SHP77 treated with DMSO at 0.1 percent for 48 hours (cell line): ENCODE data around the gene PARD3B.

ENCODE experiments used
- DNase-seq: peaks from one replicate; lab custom pipeline; 2025; lab: John Stamatoyannopoulos, UW

Gene PARD3B

DNA sequence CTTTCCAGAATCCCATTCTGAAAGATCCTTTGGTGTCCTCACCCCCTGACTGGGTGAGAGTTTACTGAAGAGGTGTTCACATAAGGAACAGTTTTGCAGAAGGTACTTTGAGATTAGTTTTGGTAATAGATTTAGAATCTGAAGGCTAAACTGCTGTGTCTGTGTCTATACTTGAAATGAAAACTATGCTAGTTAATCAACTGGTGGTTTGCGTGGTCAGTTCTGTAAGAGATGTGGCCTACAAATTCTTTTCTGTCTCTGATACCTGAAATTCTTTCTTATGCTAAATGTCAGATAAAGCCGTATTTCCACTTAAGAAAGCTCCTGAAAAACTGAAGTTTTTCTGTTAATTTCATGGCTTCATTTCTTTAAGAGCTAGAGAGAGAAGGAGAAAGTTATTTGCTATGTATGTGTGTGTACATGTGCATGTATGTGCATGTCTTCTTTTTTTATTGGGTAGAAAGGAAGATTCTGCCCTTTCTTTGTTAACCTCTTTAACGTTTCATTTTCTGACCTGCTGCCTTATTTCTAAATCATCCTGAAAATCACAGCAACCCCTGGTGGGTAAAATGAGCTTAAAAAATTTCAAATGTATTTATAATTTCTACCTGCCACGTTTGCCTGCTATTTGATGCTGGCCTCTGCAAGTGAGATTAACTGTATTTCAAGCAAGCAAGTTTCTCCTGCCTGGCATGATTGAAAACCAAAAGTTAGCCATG lies 585.0 kb downstream of the PARD3B start:
- no peak for DNase-seq

DNA sequence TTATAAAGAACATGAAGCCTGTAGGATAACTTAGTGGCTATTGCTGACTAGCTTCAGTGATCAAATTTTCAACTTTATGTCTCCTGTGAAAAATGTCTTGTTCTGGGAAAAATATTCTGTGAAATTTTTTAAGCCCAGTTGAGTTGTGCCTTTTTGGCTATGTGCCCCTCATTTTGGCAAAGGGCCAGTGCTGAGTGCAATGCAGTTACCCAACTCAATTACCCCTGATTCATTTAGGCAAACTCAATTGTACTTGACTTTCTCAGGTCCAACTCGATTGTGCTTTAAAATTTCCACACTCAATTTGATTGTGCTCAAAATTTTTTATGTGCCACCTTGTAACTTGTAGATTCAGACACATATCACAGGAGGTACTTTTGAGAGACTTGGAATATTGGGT lies 588.3 kb downstream of the PARD3B start:
- DNase-seq: no peak

DNA sequence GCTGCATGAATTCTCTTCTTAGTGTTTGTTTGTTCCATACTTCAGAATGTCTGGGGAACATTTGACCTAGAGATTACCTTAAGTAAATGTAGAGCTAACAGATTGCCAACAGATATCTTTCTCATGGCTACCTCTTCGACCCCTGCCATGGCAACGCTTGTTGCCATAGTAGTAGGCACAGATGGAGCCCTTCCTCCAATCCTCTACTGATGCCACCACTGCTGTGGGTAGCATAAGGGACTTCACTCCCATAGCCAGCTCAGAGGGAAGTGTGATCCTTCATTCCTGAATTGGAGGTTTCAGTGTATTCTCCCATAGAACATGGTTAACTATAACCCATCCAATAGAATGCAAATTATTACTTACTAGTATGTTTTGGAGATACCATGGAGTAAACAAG lies 593.5 kb downstream of the PARD3B start:
- no peak for DNase-seq

DNA sequence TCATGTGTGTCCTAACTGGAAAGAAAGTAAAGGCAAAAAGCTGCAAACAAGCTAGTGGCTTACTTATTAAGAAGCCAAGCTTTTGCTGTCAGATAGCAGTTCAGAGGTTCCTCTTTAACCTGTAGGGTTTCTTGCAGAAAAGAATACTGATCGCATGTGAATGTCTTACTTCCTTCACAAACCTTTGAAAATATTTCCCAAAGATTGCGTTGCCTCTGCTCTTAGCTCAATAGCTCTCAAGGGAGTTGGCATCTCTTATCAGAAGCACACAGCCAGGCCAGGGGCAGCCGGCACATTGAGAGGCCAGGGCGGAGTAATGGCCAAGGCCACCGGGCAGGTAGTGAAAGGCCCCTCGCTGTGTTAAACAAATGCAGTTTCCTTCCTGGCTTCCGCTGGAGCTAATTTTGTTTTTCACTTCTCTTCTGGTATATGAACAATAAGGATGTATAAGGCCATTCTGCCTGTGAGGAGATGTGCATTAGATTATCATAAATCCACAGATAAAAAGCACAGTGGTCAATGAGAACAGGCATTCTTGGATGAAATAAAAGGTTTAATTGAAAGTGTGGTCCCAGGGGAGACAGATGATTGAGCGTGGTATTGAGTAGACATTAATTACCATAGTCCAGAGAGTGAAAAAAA lies 594.7 kb downstream of the PARD3B start:
- DNase-seq: no peak

DNA sequence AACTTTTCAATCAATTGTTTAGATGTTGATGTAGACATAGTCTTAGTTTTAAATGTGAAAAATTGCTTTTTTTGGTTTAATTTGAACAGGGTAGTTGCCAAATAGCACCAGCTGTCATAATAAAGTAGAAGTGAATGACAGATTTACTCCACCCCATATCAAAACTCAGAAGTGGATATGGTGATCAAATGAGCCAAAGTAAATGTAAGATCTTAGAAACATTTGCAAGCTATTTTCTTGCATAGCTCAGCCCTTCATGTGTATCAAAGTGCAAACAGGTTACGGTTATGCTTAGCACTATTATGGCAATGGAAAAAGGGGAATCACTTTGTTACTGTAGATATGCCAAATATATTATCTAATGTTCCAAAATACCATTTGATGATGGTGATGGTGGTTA lies 596.1 kb downstream of the PARD3B start:
- no peak for DNase-seq

DNA sequence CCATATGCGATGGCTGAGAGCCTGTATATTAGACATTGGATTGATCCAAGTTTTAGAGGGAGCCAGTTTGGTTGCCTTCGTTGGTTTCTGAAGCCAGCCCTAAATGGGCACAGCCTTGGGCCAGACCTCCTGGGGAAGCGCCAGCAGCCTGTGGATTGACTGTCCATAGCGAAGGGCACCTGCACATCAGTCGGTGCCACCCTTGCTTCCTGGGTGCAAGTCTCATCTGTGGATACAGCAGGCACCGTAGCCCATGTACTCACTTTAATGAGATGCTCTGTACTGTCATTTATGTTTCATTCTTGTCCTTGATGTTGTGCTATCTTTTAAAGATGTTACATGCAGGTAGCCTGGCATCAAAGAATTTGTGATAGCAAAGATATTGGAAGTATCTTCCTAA lies 600.6 kb downstream of the PARD3B start:
- no peak for DNase-seq

DNA sequence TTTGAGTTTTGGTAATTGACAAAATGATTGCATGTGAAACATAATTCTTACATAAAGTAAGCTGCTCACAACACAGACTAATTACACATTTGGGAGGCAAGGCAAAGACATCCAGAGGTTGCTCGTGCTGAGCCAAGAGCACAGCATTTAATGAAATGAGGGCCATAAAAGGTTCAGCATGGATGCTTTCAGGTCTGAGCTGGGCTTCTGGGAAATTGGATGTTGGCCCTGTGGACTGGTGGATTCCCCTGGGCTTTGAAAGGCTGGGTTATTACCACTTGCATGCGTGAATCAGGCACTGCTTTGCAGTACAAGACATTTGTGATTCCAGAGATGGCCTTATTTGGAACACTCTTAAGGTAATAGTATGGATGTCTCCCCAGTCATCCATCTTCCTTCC lies 603.5 kb downstream of the PARD3B start:
- no peak for DNase-seq

DNA sequence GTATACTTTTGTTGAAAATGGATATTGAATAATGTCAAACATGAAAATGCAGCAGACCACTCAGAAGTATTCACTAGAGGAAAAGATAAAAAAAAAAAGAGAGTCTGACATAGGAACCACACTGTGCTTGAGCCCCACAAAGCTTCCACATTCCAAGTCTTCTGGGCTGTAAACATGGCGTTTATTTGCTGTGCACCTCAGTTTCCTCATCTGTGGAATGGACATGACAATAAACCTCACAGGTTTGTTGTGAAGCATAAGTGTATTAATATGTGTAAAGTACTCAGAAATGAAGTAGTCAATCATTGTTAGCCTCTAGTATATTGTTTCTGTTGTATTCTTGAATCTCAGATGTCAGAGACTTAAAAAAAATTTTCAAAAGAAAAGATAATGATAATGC lies 611.2 kb downstream of the PARD3B start:
- no peak for DNase-seq

DNA sequence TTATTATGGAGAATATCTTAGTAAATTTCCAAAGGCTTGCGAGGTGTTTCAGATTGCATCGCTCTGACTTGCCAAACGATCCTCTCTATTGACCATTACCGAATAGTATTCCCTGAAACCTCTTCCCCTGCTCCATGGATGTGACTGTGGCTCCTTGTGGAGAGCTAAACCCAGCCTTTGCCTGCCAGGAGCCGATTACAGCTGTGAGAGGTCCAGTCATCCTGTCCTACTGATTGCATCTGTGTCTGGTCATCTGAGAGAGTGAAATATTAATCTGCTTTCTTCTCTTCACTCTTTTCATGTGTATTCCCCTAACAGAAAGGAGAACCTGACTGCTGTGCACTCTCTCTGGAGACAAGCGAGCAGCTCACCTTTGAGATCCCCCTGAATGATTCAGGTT lies 613.1 kb downstream of the PARD3B start:
- no peak for DNase-seq

DNA sequence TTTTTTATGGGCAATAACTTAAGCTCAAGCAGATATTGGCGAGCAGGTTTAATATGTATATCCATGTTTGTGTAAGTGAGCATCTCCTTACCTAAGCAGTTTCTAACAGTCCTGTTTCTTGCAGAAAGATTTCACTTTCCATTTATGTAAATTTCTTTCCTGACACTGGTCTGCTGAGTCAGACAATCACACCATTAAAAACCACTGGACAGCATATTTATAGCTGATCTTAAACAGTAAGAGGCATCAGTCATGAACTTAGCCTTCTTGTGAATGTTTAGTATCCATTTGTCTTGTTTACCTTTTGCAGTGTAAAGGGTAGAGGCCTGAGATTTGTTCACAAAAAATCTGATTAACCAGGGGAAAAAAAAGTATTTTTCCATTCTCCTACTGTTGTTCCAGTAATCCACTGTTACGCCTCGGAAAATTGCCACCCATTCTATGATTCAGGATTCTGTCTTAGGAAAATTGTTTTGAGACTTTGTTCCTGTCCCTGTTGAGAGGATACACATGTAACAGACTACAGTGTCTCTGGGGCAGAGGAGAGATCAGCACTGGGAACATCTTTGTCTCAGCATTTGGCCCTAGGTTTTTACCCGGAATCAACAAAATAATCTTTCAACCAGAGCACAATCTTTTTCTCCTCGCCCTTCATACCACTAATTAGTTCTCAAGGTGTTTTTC lies 616.0 kb downstream of the PARD3B start:
- no peak for DNase-seq

DNA sequence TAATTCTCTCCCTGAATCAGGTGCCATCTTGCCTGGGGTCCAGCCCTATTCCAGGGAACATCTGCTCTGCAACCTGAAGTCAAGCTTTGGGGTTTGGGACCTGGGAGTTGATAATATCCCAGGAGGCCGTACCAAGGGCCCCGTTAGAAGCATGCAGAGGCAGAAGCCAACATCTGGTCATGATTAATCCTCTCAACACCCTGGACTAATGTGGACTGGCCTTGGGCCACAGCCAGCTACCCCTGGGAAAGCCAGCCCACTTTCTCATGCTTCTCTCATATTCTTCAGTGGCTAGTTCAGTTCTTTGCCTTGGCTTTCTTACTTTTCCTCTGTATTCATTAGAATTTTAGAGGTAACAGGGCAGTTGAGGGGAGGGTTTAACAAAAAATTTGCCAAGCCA lies 621.5 kb downstream of the PARD3B start:
- no peak for DNase-seq

DNA sequence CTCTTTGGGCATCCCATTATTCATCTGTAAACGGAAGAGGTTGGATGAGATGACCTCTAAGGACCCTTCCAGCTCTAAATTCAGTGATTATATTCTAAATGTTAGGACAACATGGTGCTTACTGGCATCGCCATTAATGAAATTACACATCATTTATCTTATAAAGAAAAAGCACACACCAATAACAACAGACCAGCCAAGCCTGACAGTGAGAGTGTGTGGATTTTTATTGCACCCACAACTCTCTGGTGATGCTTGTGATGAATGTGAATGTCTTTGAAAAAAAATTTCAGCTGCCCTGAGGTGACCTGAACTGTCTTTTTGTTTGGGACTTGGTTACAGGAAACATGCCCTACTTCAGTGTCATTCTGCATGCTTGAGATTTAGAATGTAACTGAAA lies 623.7 kb downstream of the PARD3B start:
- DNase-seq: no peak

DNA sequence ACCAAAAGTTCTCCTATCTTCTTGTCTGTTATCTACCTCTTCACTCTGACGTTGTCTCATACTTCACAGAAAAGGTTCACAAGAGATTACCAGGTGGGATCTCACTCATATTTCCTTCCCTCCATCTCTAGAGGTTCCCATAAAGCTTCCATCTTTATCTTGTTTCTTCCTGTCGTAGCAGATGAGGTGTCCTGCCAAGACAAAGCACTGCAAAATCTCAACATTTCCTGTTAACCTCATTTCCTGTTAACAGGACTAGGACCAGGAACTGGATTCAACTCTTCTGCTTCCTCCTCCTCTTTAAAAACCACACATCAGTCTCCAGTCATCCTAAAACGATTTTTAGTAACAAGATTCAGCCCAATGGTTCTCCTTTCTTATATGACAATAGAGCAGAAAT lies 624.2 kb downstream of the PARD3B start:
- no peak for DNase-seq

DNA sequence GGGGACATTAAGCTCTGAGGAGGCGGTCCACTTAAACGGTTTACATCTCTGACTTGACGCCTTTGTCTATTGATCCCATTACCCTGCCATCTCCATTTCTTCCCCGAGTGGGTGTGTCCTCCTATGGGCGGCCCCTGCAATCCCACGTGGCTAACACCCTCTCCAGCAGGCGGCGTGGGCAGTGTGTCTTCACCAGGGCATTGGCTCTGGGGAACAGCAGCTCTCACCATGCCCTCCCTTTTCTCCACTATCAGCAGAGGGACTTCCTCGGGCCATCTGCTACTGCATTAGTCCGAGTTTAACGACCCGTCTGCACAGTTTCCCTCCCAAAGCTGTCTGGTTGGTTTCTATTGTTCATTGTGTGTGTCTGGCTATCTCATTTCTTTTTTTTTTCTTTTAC lies 625.1 kb downstream of the PARD3B start:
- DNase-seq: no peak

DNA sequence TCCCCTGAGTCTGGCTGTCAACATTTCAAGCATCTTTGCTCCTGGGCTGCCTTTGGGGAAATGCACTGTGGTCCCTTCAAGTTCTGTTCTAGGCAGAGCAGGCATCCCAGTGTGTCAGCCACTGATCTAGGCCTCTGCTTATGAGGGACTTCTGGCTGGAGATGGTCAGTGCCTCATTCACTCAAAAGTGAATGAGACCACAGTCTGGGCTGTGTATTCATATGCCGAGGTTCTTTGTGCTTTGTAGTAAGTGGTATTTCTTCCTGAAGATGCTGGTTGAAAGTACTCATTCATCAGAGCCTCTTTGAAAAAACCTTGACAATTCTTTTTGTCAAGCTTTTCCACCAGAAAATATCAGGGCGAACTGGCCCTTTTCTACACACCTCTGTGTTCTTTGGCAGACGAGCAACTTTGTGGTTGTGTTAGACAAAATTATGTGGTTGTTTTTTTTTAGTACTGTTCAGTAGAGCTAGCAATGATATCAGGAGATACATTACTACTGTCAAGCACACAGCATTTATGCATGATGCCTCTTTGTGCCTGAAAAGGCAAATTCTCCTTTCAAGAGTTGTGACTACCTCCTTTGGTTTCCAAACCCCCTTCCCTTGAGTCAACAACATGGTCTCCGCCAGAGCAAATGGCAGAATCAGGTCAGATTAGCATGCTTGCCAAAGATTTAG lies 626.1 kb downstream of the PARD3B start:
- DNase-seq: no peak

DNA sequence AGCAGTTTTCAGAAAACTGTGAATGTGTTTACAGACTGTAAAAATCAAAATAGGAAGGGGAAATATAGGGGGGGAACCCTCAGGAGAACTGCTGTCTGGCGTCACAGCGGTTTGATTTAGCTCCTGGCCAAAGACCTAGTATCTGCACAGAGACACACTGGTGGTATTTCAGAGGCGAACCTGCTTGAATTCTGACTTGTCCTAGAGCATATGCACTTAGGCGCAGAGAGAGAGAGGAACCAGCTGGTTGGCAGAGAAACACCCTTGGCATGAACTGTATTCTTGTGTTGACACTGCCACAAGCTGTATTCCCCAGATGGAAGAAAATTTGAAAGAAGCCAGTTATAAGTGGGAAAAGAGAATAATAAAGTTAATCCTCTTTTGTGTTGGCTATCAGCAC lies 630.6 kb downstream of the PARD3B start:
- no peak for DNase-seq

DNA sequence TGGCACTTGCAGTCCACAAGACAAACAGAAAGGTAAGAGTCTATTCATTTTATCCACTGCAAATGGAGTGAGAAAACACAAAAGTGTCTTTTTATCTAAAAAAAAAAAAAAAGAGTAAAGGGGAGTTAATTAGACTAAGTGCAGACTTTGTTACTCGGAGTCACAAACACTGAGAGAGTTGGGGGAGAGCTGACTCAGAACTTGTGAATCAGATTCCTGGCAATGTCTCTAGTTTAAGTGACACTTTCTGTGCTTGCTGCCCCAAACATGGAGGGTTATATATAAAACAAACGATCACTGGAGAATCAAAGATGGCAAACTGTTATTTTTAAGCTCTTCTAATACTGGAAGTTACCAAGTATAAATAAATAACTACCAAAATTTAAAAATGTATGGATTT lies 631.3 kb downstream of the PARD3B start:
- DNase-seq: no peak

DNA sequence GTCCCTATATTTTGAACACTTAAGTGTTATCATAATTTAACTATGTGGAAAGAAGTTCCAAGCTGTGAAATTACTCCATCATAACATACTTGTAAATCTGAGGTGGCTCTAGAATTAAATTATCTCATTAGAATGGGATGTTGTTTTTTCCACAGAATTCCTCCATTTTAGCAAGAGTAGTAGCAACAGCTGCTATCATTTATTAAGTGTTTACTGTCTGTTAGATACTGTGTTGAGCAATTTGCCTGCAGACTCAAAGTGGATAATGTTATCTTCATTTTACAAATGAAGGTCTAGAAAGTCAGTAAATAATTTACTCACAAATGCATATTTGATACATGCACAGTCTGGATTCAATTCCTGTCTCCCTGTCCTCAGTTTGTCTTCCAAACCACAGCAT lies 632.3 kb downstream of the PARD3B start:
- no peak for DNase-seq

DNA sequence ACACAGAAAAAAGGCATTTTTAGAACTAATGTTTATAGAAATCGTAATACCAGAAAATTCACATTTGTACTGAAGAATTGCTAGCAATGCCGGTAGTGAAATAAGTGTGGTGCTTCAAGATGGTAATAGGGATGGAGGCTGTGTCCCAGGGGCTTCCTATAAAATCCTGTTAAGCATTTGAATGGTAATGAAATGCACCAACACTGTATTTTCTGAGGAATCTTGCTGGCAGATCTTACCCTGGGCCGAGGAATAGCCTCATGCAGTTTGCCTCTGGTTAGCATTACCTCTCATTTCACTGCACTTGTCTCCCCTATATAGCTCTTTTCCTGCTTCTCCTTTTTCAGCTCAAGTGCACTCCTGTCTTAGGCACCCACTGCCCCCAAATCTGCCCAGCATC lies 635.5 kb downstream of the PARD3B start:
- DNase-seq: no peak

DNA sequence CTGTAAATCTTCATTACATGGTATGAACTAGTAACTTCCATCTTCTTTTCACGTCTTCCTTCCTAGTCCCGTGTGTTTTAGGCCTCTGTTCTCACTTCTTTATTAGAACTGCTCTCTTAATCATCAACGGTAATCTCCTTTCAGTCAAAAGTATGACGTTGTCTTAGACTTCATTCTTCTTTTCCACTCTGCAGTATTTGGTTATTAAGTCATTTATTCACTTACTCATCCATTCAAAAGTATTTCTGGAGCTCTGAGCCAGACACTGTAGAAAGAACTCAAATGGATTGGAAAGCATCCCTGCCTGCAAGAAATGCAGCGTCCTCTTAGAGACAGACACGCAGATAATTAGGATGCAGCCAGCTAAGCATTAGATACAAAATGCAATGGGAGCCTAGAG lies 642.5 kb downstream of the PARD3B start:
- no peak for DNase-seq

DNA sequence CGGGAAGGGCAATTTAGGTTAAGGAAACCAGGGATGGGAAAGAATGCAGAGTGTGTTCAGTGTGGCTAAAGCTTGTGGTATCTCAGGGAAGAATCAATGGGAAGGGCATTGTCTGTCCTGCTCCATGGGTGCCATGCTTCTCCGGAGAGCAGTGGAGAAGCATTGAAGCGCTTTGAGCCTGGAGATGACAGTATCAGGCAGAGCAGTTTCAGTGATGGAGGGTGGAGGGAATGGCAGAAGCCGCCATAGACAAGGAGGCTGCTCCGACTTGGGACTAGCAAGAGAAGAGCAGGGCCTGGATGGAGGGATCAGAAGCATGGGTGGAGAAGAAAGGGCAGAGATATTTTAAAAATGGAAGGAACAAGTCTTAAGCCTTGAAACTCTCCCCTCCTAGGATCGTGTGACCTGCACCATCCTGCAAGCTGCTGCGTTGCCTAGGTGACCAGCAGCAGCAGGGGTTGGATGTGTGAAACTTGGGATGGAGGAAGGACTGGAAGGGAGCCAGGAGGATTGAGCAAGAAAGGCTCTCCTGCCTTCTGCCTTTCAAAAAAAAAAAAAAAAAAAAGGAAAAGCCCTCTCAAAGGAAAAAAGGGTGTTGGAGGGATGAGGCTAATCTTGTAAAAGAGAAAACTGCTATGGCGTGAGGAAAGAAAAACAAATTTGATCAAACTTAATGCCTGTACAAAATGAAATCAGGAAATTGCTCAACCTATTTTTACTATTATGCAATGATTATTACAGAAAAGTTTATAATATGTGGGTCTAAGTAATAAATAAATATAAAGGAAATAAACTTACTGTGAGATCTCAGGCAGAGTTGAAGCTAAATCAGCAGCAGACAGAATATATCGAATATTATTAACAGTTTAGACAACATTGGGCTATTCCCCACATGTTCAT lies 643.2 kb downstream of the PARD3B start:
- DNase-seq: no peak

DNA sequence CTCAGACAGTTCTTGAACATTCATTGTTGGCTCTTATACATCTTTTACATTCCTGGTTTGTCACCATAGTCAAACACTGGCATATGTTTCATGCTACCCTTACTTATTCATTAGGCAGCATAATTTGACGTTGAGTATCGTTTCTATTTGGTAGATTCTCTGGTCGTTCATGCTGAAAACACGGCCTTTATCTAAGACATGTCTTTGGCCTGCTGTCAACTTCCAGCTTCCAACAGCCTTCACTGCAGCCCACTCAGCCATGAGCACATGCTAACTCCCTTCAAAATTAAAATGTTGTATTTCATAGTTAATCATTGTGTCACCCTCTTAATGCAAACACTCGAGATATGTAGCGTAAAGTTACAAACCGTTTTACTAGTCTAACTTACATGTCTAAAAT lies 644.0 kb downstream of the PARD3B start:
- DNase-seq: no peak
